ENCODE data around the gene WAC.
"Not testable (repeated sequence)": the region's sequence is repeated elsewhere in the genome, so short reads cannot be mapped to it uniquely, and the experiment has no call there.

Gene WAC

GRCh38 chr10:28569506-28570159, 36.7 kb downstream of the WAC start:
- peak; percentile 31 for DNase-seq (ENCODE audit: low read depth)

- no peak for DNase-seq (ENCODE audit: low read depth)
These were observed 37.7 kb downstream of the WAC start for GRCh38 chr10:28570598-28570997.

GRCh38 chr10:28571265-28571664, 38.3 kb downstream of the WAC start:
- DNase-seq (ENCODE audit: low read depth) = no peak

GRCh38 chr10:28574214-28574613, 41.3 kb downstream of the WAC start:
- not testable (repeated sequence) for DNase-seq (ENCODE audit: low read depth)

- DNase-seq (ENCODE audit: low read depth) = no peak
These were observed 42.9 kb downstream of the WAC start for GRCh38 chr10:28575852-28576251.

- no peak for DNase-seq (ENCODE audit: low read depth)
These were observed 44.6 kb downstream of the WAC start for GRCh38 chr10:28577506-28577905.

- no peak for DNase-seq (ENCODE audit: low read depth)
These were observed 45.5 kb downstream of the WAC start for GRCh38 chr10:28578454-28578853.

GRCh38 chr10:28580825-28581224, 47.9 kb downstream of the WAC start:
- DNase-seq (ENCODE audit: low read depth) = peak; percentile 14

GRCh38 chr10:28581916-28582315, 49.0 kb downstream of the WAC start:
- DNase-seq (ENCODE audit: low read depth) = no peak

GRCh38 chr10:28585076-28585475, 52.2 kb downstream of the WAC start:
- DNase-seq (ENCODE audit: low read depth) = no peak

- DNase-seq (ENCODE audit: low read depth) = no peak
These were observed 53.3 kb downstream of the WAC start for GRCh38 chr10:28586176-28586575.

GRCh38 chr10:28587270-28587969, 54.5 kb downstream of the WAC start:
- DNase-seq (ENCODE audit: low read depth) = peak; percentile 41

GRCh38 chr10:28587970-28588290, 55.0 kb downstream of the WAC start:
- DNase-seq (ENCODE audit: low read depth) = peak; percentile 64

- peak; percentile 76 for DNase-seq (ENCODE audit: low read depth)
These were observed 60.0 kb downstream of the WAC start for GRCh38 chr10:28592953-28593352.

GRCh38 chr10:28593811-28594210, 60.9 kb downstream of the WAC start:
- DNase-seq (ENCODE audit: low read depth) = no peak

GRCh38 chr10:28594406-28594805, 61.5 kb downstream of the WAC start:
- DNase-seq (ENCODE audit: low read depth) = no peak

- peak; percentile 64 for DNase-seq (ENCODE audit: low read depth)
These were observed 62.7 kb downstream of the WAC start for GRCh38 chr10:28595613-28596012.

GRCh38 chr10:28600056-28600455, 67.1 kb downstream of the WAC start:
- peak; percentile 23 for DNase-seq (ENCODE audit: low read depth)

GRCh38 chr10:28601012-28601411, 68.1 kb downstream of the WAC start:
- DNase-seq (ENCODE audit: low read depth) = no peak

- DNase-seq (ENCODE audit: low read depth) = no peak
These were observed 71.9 kb downstream of the WAC start for GRCh38 chr10:28604567-28605536.

- DNase-seq (ENCODE audit: low read depth) = no peak
These were observed 73.7 kb downstream of the WAC start for GRCh38 chr10:28606568-28606967.

GRCh38 chr10:28609636-28610035, 76.7 kb downstream of the WAC start:
- DNase-seq (ENCODE audit: low read depth) = not testable (repeated sequence)

GRCh38 chr10:28612877-28613276, 80.0 kb downstream of the WAC start:
- DNase-seq (ENCODE audit: low read depth) = no peak

Measured in EH (cell line).